ENCODE data around the gene CDKN2B-AS1. TPM values are rescaled to one million over a fixed set of nuclear protein-coding genes. Genes with fewer than 3 reads are reported as not detected.

CDKN2B-AS1 gene
- total RNA-seq, 2 donors from 2014 or later, result 0.62 TPM; not detected in 1

DNA sequence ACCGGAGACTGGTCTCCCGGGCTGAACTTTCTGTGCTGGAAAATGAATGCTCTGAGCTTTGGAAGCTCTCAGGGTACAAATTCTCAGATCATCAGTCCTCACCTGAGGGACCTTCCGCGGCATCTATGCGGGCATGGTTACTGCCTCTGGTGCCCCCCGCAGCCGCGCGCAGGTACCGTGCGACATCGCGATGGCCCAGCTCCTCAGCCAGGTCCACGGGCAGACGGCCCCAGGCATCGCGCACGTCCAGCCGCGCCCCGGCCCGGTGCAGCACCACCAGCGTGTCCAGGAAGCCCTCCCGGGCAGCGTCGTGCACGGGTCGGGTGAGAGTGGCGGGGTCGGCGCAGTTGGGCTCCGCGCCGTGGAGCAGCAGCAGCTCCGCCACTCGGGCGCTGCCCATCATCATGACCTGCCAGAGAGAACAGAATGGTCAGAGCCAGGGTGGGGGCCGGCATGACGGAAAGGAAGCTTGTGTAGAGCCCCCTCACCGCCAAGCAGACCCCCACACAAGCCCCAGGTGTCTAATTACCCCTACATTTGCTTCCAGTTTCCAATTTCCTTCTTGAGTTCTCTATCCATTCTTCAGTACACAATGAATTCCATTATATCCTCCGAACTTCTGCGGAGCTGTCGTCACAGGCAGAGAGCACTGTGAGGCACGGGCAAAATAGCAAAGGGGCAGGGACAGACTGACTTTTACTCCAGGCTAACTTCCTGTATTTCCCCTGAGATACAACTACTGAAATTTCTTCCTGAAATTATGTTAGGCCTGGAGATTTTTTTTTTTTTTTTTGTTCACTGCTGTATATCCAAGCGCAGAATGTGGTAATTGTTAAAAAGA is 23.6 kb upstream of the CDKN2B-AS1 start:
- Histone ChIP-seq H3K4me3 (no peak overlapping the region), H3K27ac (no peak overlapping the region), H3K36me3 (no peaks in the 10 kb centered on the region), H3K9me3 (no peaks in the 10 kb centered on the region), H3K4me1 (replicated peaks) (no peaks in the 10 kb centered on the region), H3K27me3 (replicated peaks; ENCODE audit: insufficient read depth) (peaks cover 80% of the 10 kb centered on the region)
- WGBS, result 10% methylated on average over 41 of the region's 45 CpGs
- intact Hi-C loops (cut with DNase I), result no loop called here
- TF ChIP-seq POLR2A (IDR thresholded peaks at IDR 0.05) (no peak), POLR2AphosphoS5 (IDR thresholded peaks at IDR 0.05) (no peak)
- TF ChIP-seq, protein P1, sequence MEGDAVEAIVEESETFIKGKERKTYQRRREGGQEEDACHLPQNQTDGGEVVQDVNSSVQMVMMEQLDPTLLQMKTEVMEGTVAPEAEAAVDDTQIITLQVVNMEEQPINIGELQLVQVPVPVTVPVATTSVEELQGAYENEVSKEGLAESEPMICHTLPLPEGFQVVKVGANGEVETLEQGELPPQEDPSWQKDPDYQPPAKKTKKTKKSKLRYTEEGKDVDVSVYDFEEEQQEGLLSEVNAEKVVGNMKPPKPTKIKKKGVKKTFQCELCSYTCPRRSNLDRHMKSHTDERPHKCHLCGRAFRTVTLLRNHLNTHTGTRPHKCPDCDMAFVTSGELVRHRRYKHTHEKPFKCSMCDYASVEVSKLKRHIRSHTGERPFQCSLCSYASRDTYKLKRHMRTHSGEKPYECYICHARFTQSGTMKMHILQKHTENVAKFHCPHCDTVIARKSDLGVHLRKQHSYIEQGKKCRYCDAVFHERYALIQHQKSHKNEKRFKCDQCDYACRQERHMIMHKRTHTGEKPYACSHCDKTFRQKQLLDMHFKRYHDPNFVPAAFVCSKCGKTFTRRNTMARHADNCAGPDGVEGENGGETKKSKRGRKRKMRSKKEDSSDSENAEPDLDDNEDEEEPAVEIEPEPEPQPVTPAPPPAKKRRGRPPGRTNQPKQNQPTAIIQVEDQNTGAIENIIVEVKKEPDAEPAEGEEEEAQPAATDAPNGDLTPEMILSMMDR (IDR thresholded peaks at IDR 0.05), result no peak
- DNase-seq (ENCODE audit: low spot score), result no peak

- intact Hi-C loops (cut with DNase I), result no loop called here
- no peak overlapping the region for H3K27ac ChIP-seq
- H3K4me3 ChIP-seq, result no peak overlapping the region
- peaks cover 77% of the 10 kb centered on the region for H3K27me3 ChIP-seq (replicated peaks; ENCODE audit: insufficient read depth)
- H3K4me1 ChIP-seq (replicated peaks), result no peaks in the 10 kb centered on the region
- H3K36me3 ChIP-seq, result no peaks in the 10 kb centered on the region
- DNase-seq (ENCODE audit: low spot score), result no peak
- TF ChIP-seq POLR2A (IDR thresholded peaks at IDR 0.05), result no peak
- TF ChIP-seq POLR2AphosphoS5 (IDR thresholded peaks at IDR 0.05), result no peak
- TF ChIP-seq, protein P1 (IDR thresholded peaks at IDR 0.05), result no peak
- H3K9me3 ChIP-seq, result no peaks in the 10 kb centered on the region
Measured at GRCh38 chr9:21972361-21972760, 22.2 kb upstream of the CDKN2B-AS1 start.

DNA sequence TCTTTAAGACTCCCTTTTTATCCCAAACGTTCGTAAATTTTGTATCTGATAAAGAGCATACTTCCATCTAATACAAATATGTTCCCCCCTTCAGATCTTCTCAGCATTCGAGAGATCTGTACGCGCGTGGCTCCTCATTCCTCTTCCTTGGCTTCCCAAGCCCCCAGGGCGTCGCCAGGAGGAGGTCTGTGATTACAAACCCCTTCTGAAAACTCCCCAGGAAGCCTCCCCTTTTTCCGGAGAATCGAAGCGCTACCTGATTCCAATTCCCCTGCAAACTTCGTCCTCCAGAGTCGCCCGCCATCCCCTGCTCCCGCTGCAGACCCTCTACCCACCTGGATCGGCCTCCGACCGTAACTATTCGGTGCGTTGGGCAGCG is 20.3 kb upstream of the CDKN2B-AS1 start:
- Histone ChIP-seq H3K9me3 (no peaks in the 10 kb centered on the region), H3K4me3 (peak overlapping the region; percentile 4 to 12), H3K36me3 (no peaks in the 10 kb centered on the region), H3K27me3 (replicated peaks; ENCODE audit: insufficient read depth) (peaks cover 64% of the 10 kb centered on the region), H3K4me1 (replicated peaks) (no peaks in the 10 kb centered on the region), H3K27ac (no peak overlapping the region)
- 6% methylated on average over 21 of the region's 21 CpGs for WGBS
- TF ChIP-seq, protein P1 (IDR thresholded peaks at IDR 0.05), result no peak
- TF ChIP-seq POLR2AphosphoS5 (IDR thresholded peaks at IDR 0.05), result no peak
- no peak for TF ChIP-seq POLR2A (IDR thresholded peaks at IDR 0.05)
- DNase-seq (ENCODE audit: low spot score), result no peak
- intact Hi-C loops (cut with DNase I), result no loop called here

GRCh38 chr9:21974722-21975409 is 19.7 kb upstream of the CDKN2B-AS1 start:
- intact Hi-C loops (cut with DNase I), result no loop called here
- no peaks in the 10 kb centered on the region for H3K36me3 ChIP-seq
- no peaks in the 10 kb centered on the region for H3K4me1 ChIP-seq (replicated peaks)
- DNase-seq (ENCODE audit: low spot score), result no peak
- TF ChIP-seq, protein P1 (IDR thresholded peaks at IDR 0.05), result no peak
- TF ChIP-seq POLR2AphosphoS5 (IDR thresholded peaks at IDR 0.05), result no peak
- peaks cover 59% of the 10 kb centered on the region for H3K27me3 ChIP-seq (replicated peaks; ENCODE audit: insufficient read depth)
- WGBS, result 1% methylated on average over 51 of the region's 51 CpGs
- peak overlapping the region; percentile 4 to 12 for H3K4me3 ChIP-seq
- H3K27ac ChIP-seq, result no peak overlapping the region
- no peaks in the 10 kb centered on the region for H3K9me3 ChIP-seq
